Liver (tissue), 9 donors: ENCODE results near the gene ZNF26. TPM values are rescaled to one million over a fixed set of nuclear protein-coding genes. Genes with fewer than 3 reads are reported as not detected.

Experiments used
- DNase-seq: peaks from one replicate; pipeline ENCODE4 v3.0.0-alpha.2; 2017; ENCODE audit warnings: low spot score
- H3K27ac ChIP-seq, 2 donors: one replicate each; pipeline ENCODE4 v1.7.0; 2013; ENCODE audit warnings: inconsistent platforms in 2 of 2, low read length in 2 of 2, control low read depth in 1 of 2, low read depth in 1 of 2, mild to moderate bottlenecking in 1 of 2
- H3K27me3 ChIP-seq, 4 donors: one replicate each; pipeline versions ENCODE4 v1.6.1 to v1.7.0; 2013; ENCODE audit warnings: low read length in 3 of 4, inconsistent platforms in 1 of 4, mild to moderate bottlenecking in 1 of 4, moderate library complexity in 1 of 4; ENCODE audit not compliant: control insufficient read depth in 4 of 4, insufficient read depth in 4 of 4
- H3K36me3 ChIP-seq, 4 donors: one replicate each; pipeline versions ENCODE4 v1.6.1 to v1.7.0; 2013; ENCODE audit warnings: low read length in 3 of 4, mild to moderate bottlenecking in 3 of 4, low read depth in 1 of 4, moderate library complexity in 1 of 4; ENCODE audit not compliant: control insufficient read depth in 4 of 4, insufficient read depth in 3 of 4
- H3K4me1 ChIP-seq, 4 donors: one replicate each; pipeline versions ENCODE4 v1.6.1 to v1.7.0; 2013; ENCODE audit warnings: low read length in 3 of 4, mild to moderate bottlenecking in 3 of 4, moderate library complexity in 1 of 4; ENCODE audit not compliant: control insufficient read depth in 4 of 4, insufficient read depth in 4 of 4
- H3K4me3 ChIP-seq, 3 donors: one replicate each; pipeline versions ENCODE4 v1.6.1 to v1.7.0; 2013; ENCODE audit warnings: low read length in 3 of 3, control low read depth in 1 of 3, low read depth in 1 of 3, mild to moderate bottlenecking in 1 of 3
- H3K9ac ChIP-seq, 2 donors: one replicate each; pipeline ENCODE4 v1.7.0; 2013; ENCODE audit warnings: low read length in 2 of 2, mild to moderate bottlenecking in 2 of 2, moderate library complexity in 2 of 2, control low read depth in 1 of 2, low read depth in 1 of 2
- H3K9me3 ChIP-seq, 4 donors: one replicate each; pipeline versions ENCODE4 v1.6.1 to v1.7.0; 2013; ENCODE audit warnings: low read length in 3 of 4; ENCODE audit not compliant: control insufficient read depth in 4 of 4
- EGR1 ChIP-seq, 2 donors: IDR thresholded peaks; 2 replicates each; pipeline ENCODE4 v1.6.1; 2016 to 2018; ENCODE audit warnings: antibody characterized with exemption in 2 of 2, low read depth in 2 of 2
- FOXA2 ChIP-seq: IDR thresholded peaks from 2 replicates; pipeline ENCODE4 v1.6.1; 2016; ENCODE audit warnings: antibody characterized with exemption
- GABPA ChIP-seq, 2 donors: IDR thresholded peaks in 1 of 2; conservative IDR thresholded peaks in 1 of 2; 2 replicates each; pipeline ENCODE4 v1.6.1; 2016; ENCODE audit warnings: antibody characterized with exemption in 2 of 2, mild to moderate bottlenecking in 1 of 2, moderate library complexity in 1 of 2
- HNF4A ChIP-seq, 2 donors: conservative IDR thresholded peaks; 2 replicates each; pipeline ENCODE4 v1.6.1; 2016; ENCODE audit warnings: antibody characterized with exemption in 2 of 2, mild to moderate bottlenecking in 2 of 2
- HNF4G ChIP-seq: IDR thresholded peaks from 2 replicates; pipeline ENCODE4 v1.6.1; 2016; ENCODE audit warnings: antibody characterized with exemption
- JUND ChIP-seq, 2 donors: IDR thresholded peaks; 2 replicates each; pipeline ENCODE4 v1.6.1; 2016; ENCODE audit warnings: antibody characterized with exemption in 2 of 2
- NR2F2 ChIP-seq: IDR thresholded peaks from 2 replicates; pipeline ENCODE4 v1.6.1; 2016; ENCODE audit warnings: antibody characterized with exemption
- RAD21 ChIP-seq, 2 donors: IDR thresholded peaks; 2 replicates each; pipeline ENCODE4 v1.6.1; 2016; ENCODE audit warnings: antibody characterized with exemption in 2 of 2, mild to moderate bottlenecking in 2 of 2
- RXRA ChIP-seq, 2 donors: IDR thresholded peaks; 2 replicates each; pipeline ENCODE4 v1.6.1; 2017 to 2018; ENCODE audit warnings: antibody characterized with exemption in 2 of 2, mild to moderate bottlenecking in 1 of 2
- YY1 ChIP-seq: IDR thresholded peaks from 2 replicates; pipeline ENCODE4 v1.6.1; 2016; ENCODE audit warnings: antibody characterized with exemption, mild to moderate bottlenecking
- WGBS: extraction: QIAGEN DNeasy Blood & Tissue Kit; methylation state at CpG from one replicate; pipeline ENCODE4 v1.1.7; 2013; 5-methylcytosine and 5-hydroxymethylcytosine counted together
- polyA plus RNA-seq, 2 donors: library from polyadenylated mRNA; stranded (reverse) in 1 of 2; unstranded in 1 of 2; fragments of 200-250 nt in 1 of 2; fragments of >200 nt in 1 of 2; fragmentation: Nextera tagmentation in 1 of 2; extraction: Ambion mirVana in 1 of 2; gene quantifications; one replicate each; pipeline versions ENCODE4 v1.2.1 to v1.2.3, GENCODE V29; 2013 to 2015
- total RNA-seq, 2 donors: library from RNA; depleted of rRNA; stranded (reverse); fragments of >200 nt; gene quantifications; one replicate each; pipeline ENCODE4 v1.2.3, GENCODE V29; 2014
- TF ChIP-seq, protein P1 (sequence below): IDR thresholded peaks from 2 replicates; pipeline ENCODE4 v1.6.1; 2016; ENCODE audit warnings: antibody characterized with exemption
- TF ChIP-seq, protein P2 (sequence below): IDR thresholded peaks from 2 replicates; pipeline ENCODE4 v1.6.1; 2016; ENCODE audit warnings: antibody characterized with exemption, mild to moderate bottlenecking
- TF ChIP-seq, protein P3 (sequence below): IDR thresholded peaks from 2 replicates; pipeline ENCODE4 v1.6.1; 2016; ENCODE audit warnings: antibody characterized with exemption
- TF ChIP-seq, protein P4 (sequence below): fragments of 150-350 bp; IDR thresholded peaks from 2 replicates; pipeline ENCODE4 v1.5.1; 2017; ENCODE audit warnings: improper control_type of control experiment, low read depth, low read length; ENCODE audit not compliant: missing input control
- donor health status: healthy.
- donor health status: healthy.
- donor health status: healthy.
- donor health status: healthy.
- donor health status: healthy.

The ZNF26 gene
- total and polyA plus RNA-seq, 4 donors: 1.7 to 9.5 (median 4.8) TPM

DNA sequence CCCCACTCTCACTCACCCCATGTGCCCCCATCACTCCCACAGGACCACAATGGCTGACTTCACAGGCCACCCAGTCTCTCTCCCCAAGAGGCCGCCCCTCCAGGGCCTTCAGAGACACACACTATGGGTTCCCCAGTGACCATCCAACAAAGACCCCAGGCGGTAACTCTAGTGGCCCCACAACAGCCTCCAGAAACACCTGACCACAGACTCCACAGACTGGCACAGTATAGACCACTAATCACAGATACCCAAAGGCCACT, 33.1 kb upstream of the ZNF26 start:
- peaks cover 21 to 55% (median 45%) of the 10 kb centered on the region in 4 donors for H3K9me3 ChIP-seq
- DNase-seq: no peak
- WGBS: 100% methylated on average over 2 of the region's 2 CpGs
- H3K27me3 ChIP-seq: no peaks in the 10 kb centered on the region
- peak overlapping the region in 1 of 3 donors; percentile 40 for H3K4me3 ChIP-seq
- H3K36me3 ChIP-seq: peaks cover 2 to 27% (median 17%) of the 10 kb centered on the region in 4 donors
- TF ChIP-seq NR2F2 (no peak), YY1 (no peak), RXRA (IDR thresholded peaks at IDR 0.05) (no peak), FOXA2 (no peak), HNF4A (conservative IDR thresholded peaks at IDR 0.05) (no peak)
- TF ChIP-seq, protein P1, sequence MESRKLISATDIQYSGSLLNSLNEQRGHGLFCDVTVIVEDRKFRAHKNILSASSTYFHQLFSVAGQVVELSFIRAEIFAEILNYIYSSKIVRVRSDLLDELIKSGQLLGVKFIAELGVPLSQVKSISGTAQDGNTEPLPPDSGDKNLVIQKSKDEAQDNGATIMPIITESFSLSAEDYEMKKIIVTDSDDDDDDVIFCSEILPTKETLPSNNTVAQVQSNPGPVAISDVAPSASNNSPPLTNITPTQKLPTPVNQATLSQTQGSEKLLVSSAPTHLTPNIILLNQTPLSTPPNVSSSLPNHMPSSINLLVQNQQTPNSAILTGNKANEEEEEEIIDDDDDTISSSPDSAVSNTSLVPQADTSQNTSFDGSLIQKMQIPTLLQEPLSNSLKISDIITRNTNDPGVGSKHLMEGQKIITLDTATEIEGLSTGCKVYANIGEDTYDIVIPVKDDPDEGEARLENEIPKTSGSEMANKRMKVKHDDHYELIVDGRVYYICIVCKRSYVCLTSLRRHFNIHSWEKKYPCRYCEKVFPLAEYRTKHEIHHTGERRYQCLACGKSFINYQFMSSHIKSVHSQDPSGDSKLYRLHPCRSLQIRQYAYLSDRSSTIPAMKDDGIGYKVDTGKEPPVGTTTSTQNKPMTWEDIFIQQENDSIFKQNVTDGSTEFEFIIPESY: no peak
- TF ChIP-seq, protein P2, sequence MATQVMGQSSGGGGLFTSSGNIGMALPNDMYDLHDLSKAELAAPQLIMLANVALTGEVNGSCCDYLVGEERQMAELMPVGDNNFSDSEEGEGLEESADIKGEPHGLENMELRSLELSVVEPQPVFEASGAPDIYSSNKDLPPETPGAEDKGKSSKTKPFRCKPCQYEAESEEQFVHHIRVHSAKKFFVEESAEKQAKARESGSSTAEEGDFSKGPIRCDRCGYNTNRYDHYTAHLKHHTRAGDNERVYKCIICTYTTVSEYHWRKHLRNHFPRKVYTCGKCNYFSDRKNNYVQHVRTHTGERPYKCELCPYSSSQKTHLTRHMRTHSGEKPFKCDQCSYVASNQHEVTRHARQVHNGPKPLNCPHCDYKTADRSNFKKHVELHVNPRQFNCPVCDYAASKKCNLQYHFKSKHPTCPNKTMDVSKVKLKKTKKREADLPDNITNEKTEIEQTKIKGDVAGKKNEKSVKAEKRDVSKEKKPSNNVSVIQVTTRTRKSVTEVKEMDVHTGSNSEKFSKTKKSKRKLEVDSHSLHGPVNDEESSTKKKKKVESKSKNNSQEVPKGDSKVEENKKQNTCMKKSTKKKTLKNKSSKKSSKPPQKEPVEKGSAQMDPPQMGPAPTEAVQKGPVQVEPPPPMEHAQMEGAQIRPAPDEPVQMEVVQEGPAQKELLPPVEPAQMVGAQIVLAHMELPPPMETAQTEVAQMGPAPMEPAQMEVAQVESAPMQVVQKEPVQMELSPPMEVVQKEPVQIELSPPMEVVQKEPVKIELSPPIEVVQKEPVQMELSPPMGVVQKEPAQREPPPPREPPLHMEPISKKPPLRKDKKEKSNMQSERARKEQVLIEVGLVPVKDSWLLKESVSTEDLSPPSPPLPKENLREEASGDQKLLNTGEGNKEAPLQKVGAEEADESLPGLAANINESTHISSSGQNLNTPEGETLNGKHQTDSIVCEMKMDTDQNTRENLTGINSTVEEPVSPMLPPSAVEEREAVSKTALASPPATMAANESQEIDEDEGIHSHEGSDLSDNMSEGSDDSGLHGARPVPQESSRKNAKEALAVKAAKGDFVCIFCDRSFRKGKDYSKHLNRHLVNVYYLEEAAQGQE: no peak
- peaks cover 5 to 16% (median 11%) of the 10 kb centered on the region in 4 donors for H3K4me1 ChIP-seq
- no peak overlapping the region for H3K27ac ChIP-seq
- H3K9ac ChIP-seq: no peak overlapping the region

DNA sequence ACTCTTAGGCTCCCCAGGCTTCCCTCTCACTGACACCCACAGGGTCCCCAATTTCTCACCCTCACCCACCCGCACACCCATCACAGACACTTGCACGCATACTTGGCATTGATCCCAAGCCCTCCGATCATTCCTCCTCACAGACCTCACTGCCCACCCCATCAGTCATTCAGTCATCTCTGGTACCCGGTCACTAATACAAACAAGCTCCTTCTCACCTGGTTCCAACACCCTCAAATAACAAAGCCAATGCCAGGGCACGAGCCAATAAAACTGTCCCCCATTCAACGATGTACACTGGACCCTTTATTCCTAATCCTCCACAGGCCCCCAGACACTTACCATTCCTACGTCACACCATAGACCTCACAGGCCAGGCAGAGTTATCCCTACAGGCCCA, 32.4 kb upstream of the ZNF26 start:
- H3K27me3 ChIP-seq: no peaks in the 10 kb centered on the region
- DNase-seq: no peak
- TF ChIP-seq, protein P2: no peak
- TF ChIP-seq RAD21 (IDR thresholded peaks at IDR 0.05): no peak
- no peak for TF ChIP-seq EGR1 (IDR thresholded peaks at IDR 0.05; ENCODE audit: low read depth in 2 of 2)
- no peak for TF ChIP-seq HNF4G
- TF ChIP-seq YY1: no peak
- TF ChIP-seq, protein P3, sequence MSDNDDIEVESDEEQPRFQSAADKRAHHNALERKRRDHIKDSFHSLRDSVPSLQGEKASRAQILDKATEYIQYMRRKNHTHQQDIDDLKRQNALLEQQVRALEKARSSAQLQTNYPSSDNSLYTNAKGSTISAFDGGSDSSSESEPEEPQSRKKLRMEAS: no peak
- no peak for TF ChIP-seq GABPA (IDR thresholded peaks at IDR 0.05 in 1 of 2, conservative IDR thresholded peaks at IDR 0.05 in 1 of 2)
- no peak for TF ChIP-seq FOXA2
- no peak for TF ChIP-seq JUND (IDR thresholded peaks at IDR 0.05)
- no peak for TF ChIP-seq RXRA (IDR thresholded peaks at IDR 0.05)
- no peak for TF ChIP-seq NR2F2
- TF ChIP-seq, protein P4, sequence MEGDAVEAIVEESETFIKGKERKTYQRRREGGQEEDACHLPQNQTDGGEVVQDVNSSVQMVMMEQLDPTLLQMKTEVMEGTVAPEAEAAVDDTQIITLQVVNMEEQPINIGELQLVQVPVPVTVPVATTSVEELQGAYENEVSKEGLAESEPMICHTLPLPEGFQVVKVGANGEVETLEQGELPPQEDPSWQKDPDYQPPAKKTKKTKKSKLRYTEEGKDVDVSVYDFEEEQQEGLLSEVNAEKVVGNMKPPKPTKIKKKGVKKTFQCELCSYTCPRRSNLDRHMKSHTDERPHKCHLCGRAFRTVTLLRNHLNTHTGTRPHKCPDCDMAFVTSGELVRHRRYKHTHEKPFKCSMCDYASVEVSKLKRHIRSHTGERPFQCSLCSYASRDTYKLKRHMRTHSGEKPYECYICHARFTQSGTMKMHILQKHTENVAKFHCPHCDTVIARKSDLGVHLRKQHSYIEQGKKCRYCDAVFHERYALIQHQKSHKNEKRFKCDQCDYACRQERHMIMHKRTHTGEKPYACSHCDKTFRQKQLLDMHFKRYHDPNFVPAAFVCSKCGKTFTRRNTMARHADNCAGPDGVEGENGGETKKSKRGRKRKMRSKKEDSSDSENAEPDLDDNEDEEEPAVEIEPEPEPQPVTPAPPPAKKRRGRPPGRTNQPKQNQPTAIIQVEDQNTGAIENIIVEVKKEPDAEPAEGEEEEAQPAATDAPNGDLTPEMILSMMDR: no peak
- no peak overlapping the region for H3K9ac ChIP-seq
- H3K9me3 ChIP-seq: peaks cover 19 to 48% (median 38%) of the 10 kb centered on the region in 4 donors
- H3K4me1 ChIP-seq: peaks cover 5 to 16% (median 11%) of the 10 kb centered on the region in 4 donors
- no peak overlapping the region for H3K27ac ChIP-seq
- peak overlapping the region in 1 of 3 donors; percentile 4 for H3K4me3 ChIP-seq
- 99% methylated on average over 7 of the region's 7 CpGs for WGBS
- H3K36me3 ChIP-seq: peaks cover 0 to 20% (median 10%) of the 10 kb centered on the region in 4 donors
